Fibroblast of peridontal ligament (primary cell): ENCODE data around the gene SPAG8.

Source experiments
- DNase-seq: peaks from one replicate; pipeline ENCODE4 v3.0.0-alpha.2; 2010; ENCODE audit errors: extremely low read depth

Gene SPAG8

GRCh38 chr9:35812025-35812602 is at the start of gene SPAG8:
Gene SPAG8 (minus strand): TSS chr9:35812262. CDS start chr9:35812147, 115 bp downstream.
- DNase-seq = peak; percentile 95

GRCh38 chr9:35861161-35861897 is 49.3 kb upstream of the SPAG8 start:
- no peak for DNase-seq

GRCh38 chr9:35859990-35860339 is 47.9 kb upstream of the SPAG8 start:
- peak; percentile 8 for DNase-seq

- DNase-seq = peak; percentile 31
Measured at GRCh38 chr9:35859310-35859989, 47.4 kb upstream of the SPAG8 start.

GRCh38 chr9:35858458-35858857 is 46.4 kb upstream of the SPAG8 start:
- DNase-seq = no peak

- no peak for DNase-seq
Measured at GRCh38 chr9:35856882-35857281, 44.8 kb upstream of the SPAG8 start.

GRCh38 chr9:35856206-35856605 is 44.1 kb upstream of the SPAG8 start:
- no peak for DNase-seq

GRCh38 chr9:35854091-35854762 is 42.2 kb upstream of the SPAG8 start:
- no peak for DNase-seq

- no peak for DNase-seq
Measured at GRCh38 chr9:35852876-35853865, 41.1 kb upstream of the SPAG8 start.

GRCh38 chr9:35852267-35852815 is 40.3 kb upstream of the SPAG8 start:
- DNase-seq = no peak

GRCh38 chr9:35847792-35848572 is 35.9 kb upstream of the SPAG8 start:
- peak; percentile 83 for DNase-seq

GRCh38 chr9:35845824-35846771 is 34.0 kb upstream of the SPAG8 start:
- no peak for DNase-seq

GRCh38 chr9:35844628-35845270 is 32.7 kb upstream of the SPAG8 start:
- peak; percentile 96 for DNase-seq

GRCh38 chr9:35842795-35843194 is 30.7 kb upstream of the SPAG8 start:
- no peak for DNase-seq

GRCh38 chr9:35842020-35842745 is 30.1 kb upstream of the SPAG8 start:
- no peak for DNase-seq

GRCh38 chr9:35841645-35841900 is 29.5 kb upstream of the SPAG8 start:
- DNase-seq = no peak

GRCh38 chr9:35840881-35841644 is 29.0 kb upstream of the SPAG8 start:
- DNase-seq = no peak
